Measurements from ENCODE around the gene HOXB3.
A peak's percentile ranks its signal among the peaks of the same experiment; 100 is the strongest.

The HOXB3 gene

DNA sequence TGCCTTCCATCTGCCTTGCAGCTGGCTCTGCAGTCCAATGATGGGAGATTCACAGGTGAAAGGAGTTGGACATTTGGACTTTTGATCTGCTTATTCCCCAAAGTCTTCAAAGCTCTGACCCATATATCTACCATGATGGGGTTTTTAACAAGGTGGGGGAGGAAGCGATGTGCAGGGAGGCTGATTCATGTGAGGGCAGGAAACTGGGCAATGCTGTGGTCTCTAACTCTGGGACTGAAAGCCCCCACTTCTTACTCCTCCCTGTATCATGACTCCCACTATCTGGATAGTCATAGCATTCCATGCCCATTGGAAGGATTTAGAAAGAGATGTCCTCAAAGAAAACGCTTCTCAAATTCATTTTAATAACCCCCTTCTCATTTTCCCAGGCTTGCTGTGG, 75.6 kb downstream of the HOXB3 start:
- Histone ChIP-seq H3K36me3 (ENCODE audit: control insufficient read depth, insufficient read depth, low read length) (no peaks in the 10 kb centered on the region), H2AK5ac (ENCODE audit: low read length) (no peak overlapping the region), H3K27me3 (ENCODE audit: insufficient read depth, low read length, poor library complexity) (no peaks in the 10 kb centered on the region), H4K8ac (ENCODE audit: low read depth, low read length) (no peak overlapping the region), H3K4ac (ENCODE audit: low read depth, low read length) (no peak overlapping the region), H2BK5ac (ENCODE audit: low read length) (no peak overlapping the region), H3K18ac (ENCODE audit: low read length) (no peak overlapping the region), H3K79me1 (ENCODE audit: low read length) (no peaks in the 10 kb centered on the region), H3K56ac (ENCODE audit: low read length) (no peak overlapping the region), H4K5ac (ENCODE audit: low read length) (no peak overlapping the region), H3K27ac (ENCODE audit: low read depth, low read length) (no peak overlapping the region), H3K4me2 (ENCODE audit: low read length) (no peak overlapping the region), H3K4me1 (ENCODE audit: control insufficient read depth, low read depth, low read length) (no peaks in the 10 kb centered on the region), H3K79me2 (ENCODE audit: control insufficient read depth, insufficient read depth, low read length) (no peaks in the 10 kb centered on the region), H2BK15ac (replicated peaks; ENCODE audit: low read depth) (no peak overlapping the region), H3K4me3 (ENCODE audit: low read length) (no peak overlapping the region), H3K9ac (ENCODE audit: low read length) (no peak overlapping the region), H2BK120ac (ENCODE audit: low read depth, low read length) (no peak overlapping the region), H3K23ac (ENCODE audit: low read length) (no peak overlapping the region)
- WGBS (ENCODE audit: extremely low coverage, insufficient coverage, low lambda C conversion rate), result no CpG with 5 or more reads among the region's 2 CpGs
- DNase-seq, result no peak

DNA sequence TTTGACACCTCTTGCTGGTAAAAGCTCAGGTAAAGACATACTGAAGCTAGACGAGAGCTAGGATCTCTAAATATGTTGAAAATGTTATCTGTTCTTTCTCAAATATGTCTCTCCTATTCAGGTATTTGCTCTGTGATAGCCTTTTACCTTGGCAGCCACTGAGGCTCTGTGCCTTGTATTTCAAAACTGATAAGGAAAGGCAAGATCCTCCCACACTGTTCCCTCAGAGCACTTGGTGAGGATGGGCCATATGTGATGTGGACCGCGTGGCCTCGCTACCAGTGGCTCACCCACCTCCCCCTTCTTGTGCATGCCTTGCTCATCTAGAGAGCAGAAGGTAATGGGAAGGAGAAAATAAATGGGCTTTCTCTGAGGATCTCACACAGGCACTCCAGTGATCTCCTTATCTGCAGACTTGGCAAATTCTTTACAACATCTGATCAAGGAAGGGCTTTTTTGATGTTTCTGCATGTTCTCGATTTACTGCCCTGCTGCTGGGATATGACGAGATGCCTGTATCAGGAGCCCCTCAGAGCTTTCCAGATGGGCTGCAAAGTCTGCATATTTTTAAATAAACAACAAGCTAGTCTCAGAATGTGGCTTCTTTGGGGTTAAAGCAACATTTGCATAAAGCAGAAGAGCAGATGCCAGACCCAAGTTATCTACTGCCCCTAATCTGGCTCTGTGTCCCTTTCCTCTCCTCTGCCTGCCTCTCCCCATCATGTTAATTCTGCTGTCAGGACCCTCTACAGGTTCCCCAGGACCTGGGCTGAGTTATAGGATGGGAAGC, 76.2 kb downstream of the HOXB3 start:
- H3K4ac ChIP-seq (ENCODE audit: low read depth, low read length), result no peak overlapping the region
- no peak overlapping the region for H3K27ac ChIP-seq (ENCODE audit: low read depth, low read length)

GRCh38 chr17:48513097-48513496, 76.9 kb downstream of the HOXB3 start:
- no peak overlapping the region for H3K4me3 ChIP-seq (ENCODE audit: low read length)
- H3K9ac ChIP-seq (ENCODE audit: low read length), result no peak overlapping the region
- H4K5ac ChIP-seq (ENCODE audit: low read length), result no peak overlapping the region
- H3K23ac ChIP-seq (ENCODE audit: low read length), result no peak overlapping the region
- no peaks in the 10 kb centered on the region for H3K36me3 ChIP-seq (ENCODE audit: control insufficient read depth, insufficient read depth, low read length)
- no peaks in the 10 kb centered on the region for H3K79me1 ChIP-seq (ENCODE audit: low read length)
- H4K8ac ChIP-seq (ENCODE audit: low read depth, low read length), result no peak overlapping the region
- H3K4me1 ChIP-seq (ENCODE audit: control insufficient read depth, low read depth, low read length), result no peaks in the 10 kb centered on the region
- H3K27ac ChIP-seq (ENCODE audit: low read depth, low read length), result no peak overlapping the region
- H3K79me2 ChIP-seq (ENCODE audit: control insufficient read depth, insufficient read depth, low read length), result no peaks in the 10 kb centered on the region
- no CpG with 5 or more reads among the region's 7 CpGs for WGBS (ENCODE audit: extremely low coverage, insufficient coverage, low lambda C conversion rate)
- H3K27me3 ChIP-seq (ENCODE audit: insufficient read depth, low read length, poor library complexity), result no peaks in the 10 kb centered on the region
- no peak overlapping the region for H3K4me2 ChIP-seq (ENCODE audit: low read length)
- no peak for DNase-seq
- no peak overlapping the region for H3K56ac ChIP-seq (ENCODE audit: low read length)
- H2BK5ac ChIP-seq (ENCODE audit: low read length), result no peak overlapping the region
- H3K4ac ChIP-seq (ENCODE audit: low read depth, low read length), result no peak overlapping the region
- no peak overlapping the region for H2BK120ac ChIP-seq (ENCODE audit: low read depth, low read length)
- H2BK15ac ChIP-seq (replicated peaks; ENCODE audit: low read depth), result no peak overlapping the region
- no peak overlapping the region for H3K18ac ChIP-seq (ENCODE audit: low read length)
- H2AK5ac ChIP-seq (ENCODE audit: low read length), result no peak overlapping the region

More for the DNA sequence above, 76.2 kb downstream of the HOXB3 start:
- H3K79me2 ChIP-seq (ENCODE audit: control insufficient read depth, insufficient read depth, low read length), result no peaks in the 10 kb centered on the region
- no peak overlapping the region for H2BK5ac ChIP-seq (ENCODE audit: low read length)
- no peak overlapping the region for H3K23ac ChIP-seq (ENCODE audit: low read length)
- no peak overlapping the region for H2BK120ac ChIP-seq (ENCODE audit: low read depth, low read length)
- no peak overlapping the region for H3K9ac ChIP-seq (ENCODE audit: low read length)
- no peak overlapping the region for H2AK5ac ChIP-seq (ENCODE audit: low read length)
- H3K79me1 ChIP-seq (ENCODE audit: low read length), result no peaks in the 10 kb centered on the region
- WGBS (ENCODE audit: extremely low coverage, insufficient coverage, low lambda C conversion rate), result no CpG with 5 or more reads among the region's 6 CpGs
- no peaks in the 10 kb centered on the region for H3K27me3 ChIP-seq (ENCODE audit: insufficient read depth, low read length, poor library complexity)
- no peaks in the 10 kb centered on the region for H3K36me3 ChIP-seq (ENCODE audit: control insufficient read depth, insufficient read depth, low read length)
- H3K4me3 ChIP-seq (ENCODE audit: low read length), result no peak overlapping the region
- H3K56ac ChIP-seq (ENCODE audit: low read length), result no peak overlapping the region
- H4K5ac ChIP-seq (ENCODE audit: low read length), result no peak overlapping the region
- H3K4me2 ChIP-seq (ENCODE audit: low read length), result no peak overlapping the region
- DNase-seq, result peak; percentile 83
- H3K4me1 ChIP-seq (ENCODE audit: control insufficient read depth, low read depth, low read length), result no peaks in the 10 kb centered on the region
- H3K18ac ChIP-seq (ENCODE audit: low read length), result no peak overlapping the region
- no peak overlapping the region for H2BK15ac ChIP-seq (replicated peaks; ENCODE audit: low read depth)
- H4K8ac ChIP-seq (ENCODE audit: low read depth, low read length), result no peak overlapping the region

- no CpG with 5 or more reads among the region's 7 CpGs for WGBS (ENCODE audit: extremely low coverage, insufficient coverage, low lambda C conversion rate)
- no peak overlapping the region for H3K23ac ChIP-seq (ENCODE audit: low read length)
- no peaks in the 10 kb centered on the region for H3K79me1 ChIP-seq (ENCODE audit: low read length)
- no peaks in the 10 kb centered on the region for H3K4me1 ChIP-seq (ENCODE audit: control insufficient read depth, low read depth, low read length)
- H3K4ac ChIP-seq (ENCODE audit: low read depth, low read length), result no peak overlapping the region
- no peak overlapping the region for H3K4me3 ChIP-seq (ENCODE audit: low read length)
- H2BK120ac ChIP-seq (ENCODE audit: low read depth, low read length), result no peak overlapping the region
- H2BK15ac ChIP-seq (replicated peaks; ENCODE audit: low read depth), result no peak overlapping the region
- no peaks in the 10 kb centered on the region for H3K36me3 ChIP-seq (ENCODE audit: control insufficient read depth, insufficient read depth, low read length)
- no peak overlapping the region for H2AK5ac ChIP-seq (ENCODE audit: low read length)
- H2BK5ac ChIP-seq (ENCODE audit: low read length), result no peak overlapping the region
- H3K4me2 ChIP-seq (ENCODE audit: low read length), result no peak overlapping the region
- no peak for DNase-seq
- H3K27ac ChIP-seq (ENCODE audit: low read depth, low read length), result no peak overlapping the region
- H4K8ac ChIP-seq (ENCODE audit: low read depth, low read length), result no peak overlapping the region
- no peak overlapping the region for H3K56ac ChIP-seq (ENCODE audit: low read length)
- H3K79me2 ChIP-seq (ENCODE audit: control insufficient read depth, insufficient read depth, low read length), result no peaks in the 10 kb centered on the region
- no peak overlapping the region for H3K18ac ChIP-seq (ENCODE audit: low read length)
- H4K5ac ChIP-seq (ENCODE audit: low read length), result no peak overlapping the region
- H3K27me3 ChIP-seq (ENCODE audit: insufficient read depth, low read length, poor library complexity), result no peaks in the 10 kb centered on the region
- H3K9ac ChIP-seq (ENCODE audit: low read length), result no peak overlapping the region
These were observed 79.1 kb downstream of the HOXB3 start for GRCh38 chr17:48510761-48511604.

- Histone ChIP-seq H2AK5ac (ENCODE audit: low read length) (no peak overlapping the region), H3K23ac (ENCODE audit: low read length) (no peak overlapping the region), H4K5ac (ENCODE audit: low read length) (no peak overlapping the region), H3K4me1 (ENCODE audit: control insufficient read depth, low read depth, low read length) (no peaks in the 10 kb centered on the region), H3K36me3 (ENCODE audit: control insufficient read depth, insufficient read depth, low read length) (no peaks in the 10 kb centered on the region), H3K4me2 (ENCODE audit: low read length) (no peak overlapping the region), H3K79me1 (ENCODE audit: low read length) (no peaks in the 10 kb centered on the region), H3K4me3 (ENCODE audit: low read length) (no peak overlapping the region), H3K9ac (ENCODE audit: low read length) (no peak overlapping the region), H3K27me3 (ENCODE audit: insufficient read depth, low read length, poor library complexity) (no peaks in the 10 kb centered on the region), H3K79me2 (ENCODE audit: control insufficient read depth, insufficient read depth, low read length) (no peaks in the 10 kb centered on the region), H3K18ac (ENCODE audit: low read length) (no peak overlapping the region), H2BK15ac (replicated peaks; ENCODE audit: low read depth) (no peak overlapping the region), H4K8ac (ENCODE audit: low read depth, low read length) (no peak overlapping the region), H3K27ac (ENCODE audit: low read depth, low read length) (no peak overlapping the region), H3K4ac (ENCODE audit: low read depth, low read length) (no peak overlapping the region), H2BK120ac (ENCODE audit: low read depth, low read length) (no peak overlapping the region), H2BK5ac (ENCODE audit: low read length) (no peak overlapping the region), H3K56ac (ENCODE audit: low read length) (no peak overlapping the region)
- WGBS (ENCODE audit: extremely low coverage, insufficient coverage, low lambda C conversion rate), result no CpG with 5 or more reads among the region's 2 CpGs
- no peak for DNase-seq
These were observed 79.7 kb downstream of the HOXB3 start for GRCh38 chr17:48510381-48510760.
